ELF-1 (cell line): ENCODE data around the gene SBK2.

Source experiments
- DNase-seq: peaks from one replicate; pipeline ENCODE4 v3.0.0-alpha.2; 2016; ENCODE audit warnings: low read depth, low spot score

Gene SBK2

GRCh38 chr19:55554302-55554701, 17.4 kb upstream of the SBK2 start:
- no peak for DNase-seq

- DNase-seq = no peak
Measured at GRCh38 chr19:55553217-55554182, 16.6 kb upstream of the SBK2 start.

GRCh38 chr19:55552620-55553019, 15.7 kb upstream of the SBK2 start:
- DNase-seq = peak; percentile 29

- no peak for DNase-seq
Measured at GRCh38 chr19:55552206-55552605, 15.3 kb upstream of the SBK2 start.

DNA sequence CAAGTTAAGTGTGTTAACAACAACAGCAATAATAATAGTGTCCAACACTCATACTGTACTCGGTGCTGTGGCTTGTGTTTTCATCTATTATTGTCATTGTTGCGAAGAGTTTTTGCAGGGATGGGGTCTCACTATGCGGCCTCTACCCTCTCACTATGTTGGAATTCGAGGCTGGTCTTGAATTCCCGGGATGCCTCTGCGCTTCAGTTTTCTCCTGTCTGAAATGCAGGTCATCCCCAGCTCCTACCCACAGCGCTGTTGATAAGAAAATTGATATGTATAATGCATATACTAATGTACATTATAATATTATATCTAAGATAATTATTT, 13.4 kb upstream of the SBK2 start:
- no peak for DNase-seq

DNA sequence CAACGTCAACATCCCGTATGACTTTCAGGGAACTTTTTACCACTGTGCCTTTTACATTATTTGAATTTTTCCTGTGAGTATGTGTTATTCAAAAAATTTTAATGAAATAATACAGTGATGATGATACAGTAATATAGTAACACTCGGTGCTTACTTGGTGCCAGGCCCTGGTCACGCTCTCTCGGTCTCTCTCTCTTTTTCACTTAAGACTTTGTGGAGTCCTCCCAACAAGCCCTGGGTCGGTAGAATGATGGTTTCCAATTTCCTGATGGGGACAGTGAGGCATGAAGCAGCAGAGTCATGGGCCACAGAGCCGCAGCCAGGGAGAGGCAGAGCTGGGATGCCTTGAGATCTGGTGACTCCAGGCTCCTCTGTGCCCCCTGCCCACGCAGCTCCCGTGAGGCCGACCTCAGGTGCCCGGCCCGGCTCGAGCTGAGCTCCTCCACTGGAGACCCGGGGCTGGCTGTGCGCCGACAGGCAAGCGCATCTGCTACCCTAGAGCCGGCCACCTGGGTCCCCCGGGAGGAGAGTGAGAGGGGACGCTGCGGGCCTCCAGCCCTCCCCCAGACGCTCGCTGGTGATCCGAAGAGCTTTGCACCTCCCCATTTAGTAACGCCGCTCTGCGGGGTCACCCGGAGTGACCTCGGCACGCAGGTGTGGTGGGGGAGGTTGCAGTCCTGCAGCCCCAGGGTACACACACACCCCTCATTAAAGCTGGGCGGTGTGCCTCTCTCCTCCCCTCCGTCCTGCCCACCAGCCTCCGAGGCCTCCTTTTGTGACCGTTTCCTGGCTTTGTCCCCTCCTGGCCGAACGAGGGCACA, 12.8 kb upstream of the SBK2 start:
- peak; percentile 82 for DNase-seq

GRCh38 chr19:55546822-55547614, 10.1 kb upstream of the SBK2 start:
- DNase-seq = no peak

- no peak for DNase-seq
Measured at GRCh38 chr19:55546011-55546410, 9.1 kb upstream of the SBK2 start.

GRCh38 chr19:55545443-55545842, 8.5 kb upstream of the SBK2 start, which contains the start of gene SBK3:
TSS of gene SBK3 (minus strand) at chr19:55545543. CDS start at chr19:55545543, 0 bp downstream.
- DNase-seq = no peak

- no peak for DNase-seq
Measured at GRCh38 chr19:55544776-55545439, 8.0 kb upstream of the SBK2 start.

- DNase-seq = no peak
Measured at GRCh38 chr19:55544014-55544413, 7.1 kb upstream of the SBK2 start.

DNA sequence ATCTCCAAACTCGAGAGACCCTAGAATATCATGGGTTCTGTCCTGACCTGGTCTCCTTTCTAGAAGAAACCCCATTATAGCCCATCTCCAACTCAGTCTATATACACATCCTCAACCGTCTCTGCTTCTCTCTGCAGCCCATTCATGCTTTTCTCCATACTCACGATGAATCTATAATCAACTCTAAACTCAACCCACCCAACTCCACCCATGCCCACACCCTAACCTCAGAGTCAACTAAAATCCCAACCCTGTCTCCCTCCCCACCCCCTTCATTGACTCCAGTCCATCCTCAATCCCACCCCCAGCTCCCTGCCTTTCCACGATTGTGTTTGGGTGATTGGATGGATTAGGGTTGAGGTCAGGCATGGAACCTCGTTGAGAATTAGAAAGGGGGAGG, 6.6 kb upstream of the SBK2 start:
- DNase-seq = no peak

GRCh38 chr19:55542292-55542855, 5.4 kb upstream of the SBK2 start:
- DNase-seq = no peak

DNA sequence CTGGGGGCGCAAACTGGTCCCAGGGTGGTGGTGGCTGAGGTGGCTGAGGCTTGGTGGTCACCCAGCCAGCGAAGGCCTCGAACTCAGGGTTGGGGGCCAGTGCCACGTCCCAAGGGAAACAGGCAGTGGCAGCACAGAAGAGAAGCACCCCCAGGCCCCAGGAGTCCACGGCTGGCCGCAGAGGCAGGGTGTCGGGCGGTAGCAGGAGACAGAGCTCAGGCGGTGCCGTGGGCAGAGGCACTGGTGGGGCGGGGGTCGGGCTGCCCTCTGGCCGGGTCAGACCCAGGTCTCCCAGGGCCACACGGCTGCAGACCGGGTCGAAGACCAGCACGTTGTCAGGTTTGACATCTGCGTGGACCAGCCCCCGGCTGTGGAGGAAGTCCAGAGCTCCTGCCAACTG, 4.2 kb upstream of the SBK2 start:
- DNase-seq = no peak

- peak; percentile 36 for DNase-seq
Measured at GRCh38 chr19:55540619-55541018, 3.7 kb upstream of the SBK2 start.

GRCh38 chr19:55539090-55539984, 2.4 kb upstream of the SBK2 start:
- DNase-seq = no peak

DNA sequence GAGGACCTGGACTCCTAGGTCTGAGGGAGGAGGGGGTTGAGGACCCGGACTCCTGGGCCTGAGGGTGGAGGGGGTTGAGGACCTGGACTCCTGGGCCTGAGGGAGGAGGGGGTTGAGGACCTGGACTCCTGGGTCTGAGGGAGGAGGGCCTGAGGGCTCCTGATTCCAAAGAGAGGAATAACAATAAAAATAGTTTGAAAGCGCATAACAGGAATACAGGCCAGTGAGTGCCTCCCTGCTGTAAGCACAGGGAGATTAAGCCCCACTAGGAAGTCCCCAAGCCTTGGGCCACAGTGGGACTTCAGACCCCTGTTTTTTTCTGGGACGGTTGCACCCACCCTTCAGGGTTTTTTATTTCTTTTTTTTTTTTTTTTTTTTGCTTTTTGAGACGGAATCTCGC, 1.2 kb upstream of the SBK2 start:
- DNase-seq = peak; percentile 42

- DNase-seq = peak; percentile 62
Measured at GRCh38 chr19:55537741-55538111, 793 bp upstream of the SBK2 start.

- peak; percentile 43 for DNase-seq
Measured at GRCh38 chr19:55536366-55536765, 567 bp downstream of the SBK2 start.

GRCh38 chr19:55535965-55536350, 975 bp downstream of the SBK2 start:
- no peak for DNase-seq
